Pancreas (tissue), 10 donors: ENCODE data around the gene SDHA. TPM values are rescaled to one million over a fixed set of nuclear protein-coding genes. Genes with fewer than 3 reads are reported as not detected.

ENCODE experiments used
- ATAC-seq, 4 donors: fragments of 200-7000 bp; cut with Tn5 transposase; one replicate each; pipeline versions ENCODE4 v1.8.0 to v1.9.1; 2020; ENCODE audit warnings: mild to moderate bottlenecking in 4 of 4, moderate library complexity in 4 of 4
- DNase-seq, 6 donors: peaks; one replicate each; pipeline ENCODE4 v3.0.0-alpha.2; 2020
- FAIRE-seq: peaks from 2 replicates; lab custom pipeline; 2012; peaks lifted over from hg19 to GRCh38; lab: Jason Lieb, UNC
- H3K27ac ChIP-seq, 4 donors: fragments of 200-600 bp; sonication (generic); 1 replicate in 3 of 4; 2 replicates in 1 of 4; pipeline versions ENCODE4 v1.5.0 to v1.8.0; 2020
- H3K27me3 ChIP-seq, 4 donors: fragments of 200-600 bp; one replicate each; pipeline ENCODE4 v1.8.0; 2021
- H3K36me3 ChIP-seq, 3 donors: fragments of 200-600 bp; sonication (generic) in 1 of 3; one replicate each; pipeline versions ENCODE4 v1.5.0 to v1.8.0; 2020 to 2021
- H3K4me1 ChIP-seq, 3 donors: fragments of 200-600 bp; one replicate each; pipeline ENCODE4 v1.8.0; 2021
- H3K4me3 ChIP-seq, 4 donors: fragments of 200-600 bp; sonication (generic) in 2 of 4; one replicate each; pipeline versions ENCODE4 v1.5.0 to v1.8.0; 2020 to 2021
- H3K9me3 ChIP-seq, 4 donors: fragments of 200-600 bp; one replicate each; pipeline ENCODE4 v1.8.0; 2021
- WGBS, 2 donors: extraction: QIAGEN DNeasy Blood & Tissue Kit; methylation state at CpG; one replicate each; pipeline ENCODE4 v1.1.7; 2013; 5-methylcytosine and 5-hydroxymethylcytosine counted together
- intact Hi-C, 3 donors: fragments of 100-400 bp; cut with DNase I; formaldehyde crosslinking; loops; one replicate each; pipeline versions ENCODE4 v1.11.1 to v1.14.2; 2022
- polyA plus RNA-seq, 2 donors: library from polyadenylated mRNA; stranded (reverse); fragments of 200-250 nt; gene quantifications; one replicate each; pipeline ENCODE4 v1.2.3, GENCODE V29; 2013
- total RNA-seq, 6 donors: library from RNA; stranded (reverse); fragmentation: NEBNext Ultra II Directional in 4 of 6; extraction: Animal tissue kit (Norgen Biotek cat#: 25700) in 4 of 6; gene quantifications; one replicate each; pipeline versions ENCODE4 v1.2.1 to v1.2.4, GENCODE V29; 2021 to 2023
- TF ChIP-seq, protein P1 (sequence below), 4 donors: fragments of 200-600 bp; sonication (generic) in 3 of 4; IDR thresholded peaks; one replicate each; pipeline versions ENCODE4 v1.5.0 to v1.8.0; 2021; ENCODE audit warnings: antibody characterized with exemption in 4 of 4
- donor health status: healthy with polysubstance abuse.
- donor health status: DM: no; HTN: no; CAD: no; lungs with moderate emphysema.
- donor health status: DM: no; HTN: no; CAD: no.
- donor health status: control.
- donor health status: control.
- donor health status: Bipolar disorder and iron deficiency.
- donor health status: DM: yes; HTN: yes; CAD: no.
- donor health status: DM: no; HTN: no; CAD: no.
- donor health status: DM: no; HTN: no; CAD: no.
- donor health status: DM: yes; HTN: yes; CAD: no.

SDHA gene
- total and polyA plus RNA-seq, 8 donors = 37.9 to 69.4 (median 53.1) TPM

DNA sequence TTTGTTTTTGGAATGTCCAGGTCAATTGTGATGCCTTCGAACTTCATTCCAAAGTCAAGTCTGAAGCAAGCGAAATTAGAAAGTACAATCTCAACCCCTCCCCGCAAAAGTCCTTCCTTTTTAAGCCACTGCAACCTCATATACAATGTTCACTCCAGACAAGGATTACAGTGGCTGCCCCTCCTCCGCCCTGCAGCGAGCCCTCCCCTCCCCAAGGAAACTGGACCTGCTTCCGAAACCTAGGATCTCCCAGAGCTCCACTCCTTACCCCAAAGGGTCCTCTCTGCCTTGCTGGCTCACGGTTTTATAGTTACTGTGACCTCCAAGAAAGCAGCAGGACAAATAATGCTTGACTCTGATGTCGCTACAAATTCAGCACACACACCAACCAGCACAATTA lies 16.4 kb upstream of the SDHA start:
- 93% methylated on average over 8 of the region's 8 CpGs for WGBS, 2 donors
- H3K36me3 ChIP-seq = peaks cover 0 to 5% (median 3%) of the 10 kb centered on the region in 3 donors
- TF ChIP-seq, protein P1, sequence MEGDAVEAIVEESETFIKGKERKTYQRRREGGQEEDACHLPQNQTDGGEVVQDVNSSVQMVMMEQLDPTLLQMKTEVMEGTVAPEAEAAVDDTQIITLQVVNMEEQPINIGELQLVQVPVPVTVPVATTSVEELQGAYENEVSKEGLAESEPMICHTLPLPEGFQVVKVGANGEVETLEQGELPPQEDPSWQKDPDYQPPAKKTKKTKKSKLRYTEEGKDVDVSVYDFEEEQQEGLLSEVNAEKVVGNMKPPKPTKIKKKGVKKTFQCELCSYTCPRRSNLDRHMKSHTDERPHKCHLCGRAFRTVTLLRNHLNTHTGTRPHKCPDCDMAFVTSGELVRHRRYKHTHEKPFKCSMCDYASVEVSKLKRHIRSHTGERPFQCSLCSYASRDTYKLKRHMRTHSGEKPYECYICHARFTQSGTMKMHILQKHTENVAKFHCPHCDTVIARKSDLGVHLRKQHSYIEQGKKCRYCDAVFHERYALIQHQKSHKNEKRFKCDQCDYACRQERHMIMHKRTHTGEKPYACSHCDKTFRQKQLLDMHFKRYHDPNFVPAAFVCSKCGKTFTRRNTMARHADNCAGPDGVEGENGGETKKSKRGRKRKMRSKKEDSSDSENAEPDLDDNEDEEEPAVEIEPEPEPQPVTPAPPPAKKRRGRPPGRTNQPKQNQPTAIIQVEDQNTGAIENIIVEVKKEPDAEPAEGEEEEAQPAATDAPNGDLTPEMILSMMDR (IDR thresholded peaks at IDR 0.05) = no peak
- no peaks in the 10 kb centered on the region for H3K27me3 ChIP-seq
- H3K4me1 ChIP-seq = no peaks in the 10 kb centered on the region
- DNase-seq (no peak), ATAC-seq (no peak), FAIRE-seq (no peak)
- H3K9me3 ChIP-seq = no peaks in the 10 kb centered on the region
- no peak overlapping the region for H3K27ac ChIP-seq
- no peak overlapping the region for H3K4me3 ChIP-seq
- intact Hi-C loops = no loop called here

DNA sequence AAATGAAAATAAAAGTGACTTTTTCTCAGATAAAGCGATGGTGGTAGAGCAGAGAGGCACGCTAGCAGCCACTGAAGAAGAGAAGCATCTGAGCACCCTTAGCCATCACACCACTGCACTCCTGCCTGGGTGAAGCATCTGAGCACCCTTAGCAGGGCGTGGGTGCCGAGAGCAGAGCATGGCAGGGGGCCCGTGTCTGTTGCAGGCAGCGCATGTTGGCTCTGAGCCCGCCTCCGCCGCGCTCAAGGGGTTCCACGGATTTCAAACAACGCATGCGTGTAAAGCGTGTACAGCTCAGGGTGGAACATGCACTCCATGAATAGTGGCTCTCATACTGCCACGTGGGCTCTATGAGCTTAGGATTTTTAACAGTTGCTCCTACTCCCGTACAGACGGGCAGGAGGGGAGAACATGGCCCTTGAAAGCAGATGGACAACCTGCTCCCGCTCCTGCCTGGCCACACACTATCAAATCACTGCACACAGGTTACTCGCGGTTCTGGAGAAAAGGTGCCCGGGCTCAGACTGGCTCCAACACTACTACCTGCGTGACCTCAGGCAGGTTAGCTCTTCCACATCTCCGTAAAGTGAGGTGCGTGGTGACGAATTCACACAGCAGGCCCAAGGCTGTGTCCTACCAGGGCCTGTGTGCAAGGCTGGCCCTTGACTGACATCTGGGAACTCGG lies 14.7 kb upstream of the SDHA start:
- Histone ChIP-seq H3K4me3 (no peak overlapping the region), H3K36me3 (peaks cover 0 to 5% (median 3%) of the 10 kb centered on the region in 3 donors), H3K9me3 (no peaks in the 10 kb centered on the region), H3K4me1 (no peaks in the 10 kb centered on the region), H3K27me3 (no peaks in the 10 kb centered on the region), H3K27ac (no peak overlapping the region)
- ATAC-seq (no peak), DNase-seq (no peak), FAIRE-seq (no peak)
- TF ChIP-seq, protein P1 (IDR thresholded peaks at IDR 0.05) = no peak
- 89 to 94% methylated on average over 26 of the region's 26 CpGs for WGBS, 2 donors
- intact Hi-C loops = no loop called here

DNA sequence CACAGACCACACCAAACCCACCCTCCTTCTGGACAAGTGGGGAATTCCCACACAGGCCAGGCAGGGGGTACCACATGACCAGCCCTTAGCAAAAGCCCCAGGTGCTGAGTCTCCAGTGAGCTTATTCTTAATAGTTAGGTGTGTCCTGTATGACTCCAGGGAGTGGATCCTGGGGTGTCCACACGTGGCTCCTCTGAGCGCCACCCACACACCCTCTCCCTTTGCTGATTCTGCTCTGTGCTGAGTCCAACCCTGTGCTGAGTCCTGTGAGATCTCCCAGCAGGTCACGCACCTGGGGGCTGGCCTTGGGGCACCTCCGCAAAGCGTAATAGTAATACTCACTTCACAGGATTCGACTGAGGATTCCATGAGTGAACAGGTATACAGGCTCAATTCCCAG lies 14.1 kb upstream of the SDHA start:
- Histone ChIP-seq H3K4me1 (no peaks in the 10 kb centered on the region), H3K27ac (no peak overlapping the region), H3K4me3 (no peak overlapping the region), H3K36me3 (peaks cover 0 to 5% (median 3%) of the 10 kb centered on the region in 3 donors), H3K9me3 (no peaks in the 10 kb centered on the region), H3K27me3 (no peaks in the 10 kb centered on the region)
- WGBS, 2 donors = 92 to 93% methylated on average over 6 of the region's 6 CpGs
- no peak for FAIRE-seq
- no peak for ATAC-seq
- intact Hi-C loops = no loop called here
- TF ChIP-seq, protein P1 (IDR thresholded peaks at IDR 0.05) = no peak
- DNase-seq = no peak

DNA sequence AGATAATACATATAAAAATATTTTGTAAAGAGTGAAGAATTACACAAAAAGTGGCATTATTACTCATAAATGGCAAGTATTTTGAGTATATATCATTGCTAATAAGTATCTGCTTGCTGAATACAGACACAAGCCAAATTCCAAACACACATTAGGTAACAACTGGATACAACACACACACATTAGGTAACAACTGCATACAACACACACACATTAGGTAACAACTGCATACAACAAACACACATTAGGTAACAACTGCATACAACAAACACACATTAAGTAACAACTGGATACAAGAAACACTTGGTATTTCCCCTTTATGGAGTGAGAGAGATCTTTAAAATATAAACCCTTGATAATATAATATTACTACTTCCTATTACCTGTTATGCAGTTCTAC lies 13.7 kb upstream of the SDHA start:
- Histone ChIP-seq H3K27ac (no peak overlapping the region), H3K4me1 (no peaks in the 10 kb centered on the region), H3K4me3 (no peak overlapping the region), H3K27me3 (no peaks in the 10 kb centered on the region), H3K9me3 (no peaks in the 10 kb centered on the region), H3K36me3 (peaks cover 0 to 5% (median 3%) of the 10 kb centered on the region in 3 donors)
- DNase-seq (no peak), FAIRE-seq (no peak), ATAC-seq (no peak)
- intact Hi-C loops = no loop called here
- TF ChIP-seq, protein P1 (IDR thresholded peaks at IDR 0.05) = no peak

DNA sequence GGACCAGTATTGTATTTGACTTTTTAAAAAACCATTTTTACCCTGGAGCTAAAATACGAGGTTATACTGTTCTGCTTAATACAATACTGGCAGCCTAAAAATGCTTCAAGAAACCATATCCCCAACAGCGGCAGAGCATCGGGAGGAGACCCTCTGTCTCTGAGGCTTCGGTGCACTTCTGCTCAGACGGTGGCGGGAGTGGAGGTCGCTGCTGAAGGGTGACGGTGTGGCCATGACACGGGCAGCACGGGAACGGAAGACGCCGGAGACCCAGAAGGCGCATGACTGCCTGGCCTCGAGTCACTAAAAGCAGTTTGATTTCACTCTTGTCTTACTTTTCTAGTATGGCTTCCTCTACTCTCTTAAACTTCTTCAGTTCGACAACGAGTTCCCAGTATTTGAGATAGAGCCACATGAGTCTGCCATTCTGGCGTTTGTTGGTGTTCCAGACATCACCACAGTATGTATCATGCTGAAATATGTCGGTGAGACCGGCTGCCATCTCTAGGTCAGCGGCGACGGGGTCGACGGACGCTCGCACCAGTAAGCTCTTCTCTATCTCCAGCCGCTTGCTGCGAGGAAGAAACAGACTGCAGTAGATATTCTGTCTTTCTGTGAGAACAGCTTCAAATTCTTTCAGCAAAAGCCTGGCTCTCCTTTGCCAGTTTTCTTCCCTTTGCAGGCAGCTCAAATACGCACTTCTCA lies 13.0 kb upstream of the SDHA start:
- DNase-seq = no peak
- H3K27ac ChIP-seq = no peak overlapping the region
- intact Hi-C loops = no loop called here
- H3K4me1 ChIP-seq = no peaks in the 10 kb centered on the region
- peaks cover 0 to 5% (median 3%) of the 10 kb centered on the region in 3 donors for H3K36me3 ChIP-seq
- TF ChIP-seq, protein P1 (IDR thresholded peaks at IDR 0.05) = no peak
- WGBS, 2 donors = 95 to 96% methylated on average over 30 of the region's 30 CpGs
- no peaks in the 10 kb centered on the region for H3K9me3 ChIP-seq
- no peaks in the 10 kb centered on the region for H3K27me3 ChIP-seq
- H3K4me3 ChIP-seq = no peak overlapping the region
- no peak for FAIRE-seq
- no peak for ATAC-seq
